Nucleus accumbens (tissue), 56 donors: ENCODE measurements around the gene SRP54.
A peak's percentile ranks its signal among the peaks of the same experiment; 100 is the strongest.
"Not testable (repeated sequence)": the region's sequence is repeated elsewhere in the genome, so short reads cannot be mapped to it uniquely, and the experiment has no call there.

Experiments
- DNase-seq, 56 donors: peaks; one replicate each; lab custom pipeline; 2025; lab: John Stamatoyannopoulos, UW

The SRP54 gene

GRCh38 chr14:35046048-35046750, 63.4 kb downstream of the SRP54 start, which contains the start of gene FAM177A1:
TSS of gene FAM177A1 (plus strand) at chr14:35046272. CDS start at chr14:35046464, 192 bp downstream.
- peak; percentile 61 to 99 (median 96) for DNase-seq

- DNase-seq, result peak in 31 of 56 donors; percentile 4 to 78 (median 55)
Observed at GRCh38 chr14:35046751-35047536, 64.2 kb downstream of the SRP54 start.

- DNase-seq, result no peak
Observed at GRCh38 chr14:35047976-35048513, 65.3 kb downstream of the SRP54 start.

DNA sequence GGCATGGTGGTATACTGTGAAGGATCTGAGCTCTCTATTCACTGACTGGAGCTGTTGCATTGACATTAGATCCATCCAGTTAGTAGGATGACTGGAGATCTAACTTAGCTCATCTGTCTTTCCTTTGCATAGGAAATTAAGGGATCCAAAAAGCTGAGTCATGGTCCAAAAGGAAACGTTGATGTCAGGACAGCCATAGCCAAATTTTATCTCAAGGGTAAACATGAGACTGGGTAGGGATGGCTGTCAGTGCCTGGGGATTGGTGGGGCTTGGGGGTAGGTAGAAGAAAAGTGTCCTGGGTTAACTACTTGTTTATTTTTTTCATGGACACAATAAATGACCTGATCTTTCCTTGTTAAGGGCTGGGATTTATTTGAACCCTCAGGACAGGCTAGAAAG, 67.9 kb downstream of the SRP54 start:
- no peak for DNase-seq

DNA sequence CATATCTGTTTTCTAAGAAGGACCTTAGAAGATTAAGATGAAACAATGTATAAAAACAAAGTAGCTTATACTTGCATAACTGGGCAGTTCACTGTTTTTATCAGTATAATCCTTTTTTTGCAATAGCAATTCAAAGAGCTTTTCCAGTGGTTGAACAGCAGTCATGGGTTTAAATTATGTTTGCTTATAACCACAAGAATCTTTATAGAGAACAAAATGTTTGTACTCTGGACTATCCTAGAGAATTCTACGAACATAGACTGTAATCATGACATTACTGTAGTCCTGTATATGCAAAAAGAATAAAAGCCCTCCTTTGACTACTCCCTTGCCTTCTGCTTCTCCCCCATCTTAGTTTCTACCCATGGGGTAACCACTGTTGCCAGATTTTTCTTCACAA, 69.0 kb downstream of the SRP54 start:
- DNase-seq, result no peak

DNA sequence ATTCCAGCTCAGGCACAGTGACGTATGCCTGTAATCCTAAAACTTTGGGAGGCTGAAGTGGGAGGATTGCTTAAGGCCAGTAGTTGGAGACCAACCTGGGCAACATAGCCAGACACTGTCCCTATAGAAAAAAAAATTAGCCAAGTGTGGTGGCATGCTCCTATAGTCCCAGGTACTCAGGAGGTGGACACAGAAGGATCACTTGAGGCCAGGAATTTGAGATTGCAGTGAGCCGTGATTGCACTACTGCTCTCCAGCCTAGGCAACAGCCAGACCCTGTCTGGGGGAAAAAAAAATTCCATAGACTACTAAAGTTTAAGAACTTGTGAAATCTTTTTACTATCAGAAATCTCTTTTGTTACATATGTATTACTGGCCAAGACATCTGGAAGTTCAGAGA, 69.8 kb downstream of the SRP54 start:
- DNase-seq, result no peak

DNA sequence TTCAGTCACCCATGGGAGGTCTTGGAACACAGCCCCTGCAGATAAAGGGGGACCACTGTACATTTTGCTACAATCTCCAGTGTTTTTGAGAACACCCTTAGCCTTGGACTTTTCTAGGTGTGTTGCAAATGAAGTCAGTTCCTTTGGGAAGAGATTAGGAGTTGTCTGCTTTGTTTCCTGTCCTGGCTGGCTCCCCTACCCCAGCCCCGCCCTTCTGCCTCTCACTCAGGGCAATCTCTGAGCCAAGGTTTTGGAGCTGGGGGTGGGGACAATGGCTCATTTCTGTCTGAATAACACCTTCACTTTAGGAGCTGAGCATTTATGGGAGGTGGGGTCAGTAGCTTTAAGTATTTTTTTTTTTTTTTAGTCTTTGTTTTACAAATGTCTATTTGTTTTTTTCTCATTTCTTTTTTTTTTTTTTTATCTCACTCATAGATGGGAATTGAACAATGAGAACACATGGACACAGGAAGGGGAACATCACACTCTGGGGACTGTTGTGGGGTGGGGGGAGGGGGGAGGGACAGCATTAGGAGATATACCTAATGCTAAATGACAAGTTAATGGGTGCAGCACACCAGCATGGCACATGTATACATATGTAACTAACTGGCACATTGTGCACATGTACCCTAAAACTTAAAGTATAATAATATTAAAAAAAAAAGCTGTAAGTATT, 78.5 kb downstream of the SRP54 start:
- DNase-seq, result not testable (repeated sequence)

DNA sequence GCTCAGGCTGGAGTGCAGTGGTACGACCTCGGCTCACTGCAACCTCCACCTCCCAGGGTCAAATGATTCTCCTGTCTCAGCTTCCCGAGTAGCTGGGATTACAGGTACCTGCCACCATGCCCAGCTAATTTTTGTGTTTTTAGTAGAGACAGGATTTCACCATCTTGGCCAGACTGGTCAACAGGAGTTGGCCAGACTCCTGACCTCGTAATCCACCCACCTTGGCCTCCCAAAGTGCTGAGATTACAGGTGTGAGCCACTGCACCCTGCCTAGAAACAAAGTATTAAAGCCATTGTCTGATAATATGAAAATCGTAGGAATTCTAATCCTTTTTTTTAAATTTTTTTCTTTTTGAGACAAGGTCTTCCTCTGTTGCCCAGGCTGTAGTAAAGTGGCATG, 82.9 kb downstream of the SRP54 start:
- DNase-seq, result not testable (repeated sequence)

DNA sequence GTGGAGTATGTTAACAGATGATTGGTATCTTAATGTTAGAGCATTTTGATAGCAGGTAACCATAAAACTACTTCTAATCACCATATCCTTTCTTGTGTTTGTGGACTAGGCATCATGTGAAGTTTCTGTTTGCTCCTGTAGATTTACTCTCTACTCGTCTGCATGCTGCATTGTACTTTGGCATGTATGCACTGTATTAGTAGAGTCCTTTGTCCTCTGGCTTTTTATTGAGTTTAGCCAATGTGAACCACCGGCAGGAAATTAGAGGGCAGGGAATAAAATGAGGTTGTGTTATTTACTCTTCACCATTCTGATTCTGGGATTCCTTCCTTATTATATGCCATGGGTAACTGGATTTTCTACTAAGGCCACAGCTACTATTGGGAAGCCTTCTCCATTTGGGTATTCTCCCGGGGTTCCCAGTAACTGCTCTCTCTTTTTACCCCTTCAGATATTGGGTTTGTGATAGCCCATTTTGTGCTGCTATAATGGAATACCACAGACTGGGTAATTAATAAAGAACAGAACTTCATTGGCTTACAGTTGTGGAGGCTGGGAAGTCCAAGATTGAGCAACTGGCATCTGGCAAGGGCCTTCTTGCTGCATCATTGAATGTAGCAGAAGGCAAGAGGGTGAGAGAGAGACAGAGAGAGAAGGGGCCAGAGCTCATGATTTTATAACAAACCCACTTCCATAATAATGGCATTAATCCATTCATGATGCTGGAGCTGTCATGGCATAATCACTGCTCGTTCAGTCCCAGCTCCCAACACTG, 85.6 kb downstream of the SRP54 start:
- DNase-seq, result no peak

- no peak for DNase-seq
Observed at GRCh38 chr14:35072226-35072625, 89.4 kb downstream of the SRP54 start.

DNA sequence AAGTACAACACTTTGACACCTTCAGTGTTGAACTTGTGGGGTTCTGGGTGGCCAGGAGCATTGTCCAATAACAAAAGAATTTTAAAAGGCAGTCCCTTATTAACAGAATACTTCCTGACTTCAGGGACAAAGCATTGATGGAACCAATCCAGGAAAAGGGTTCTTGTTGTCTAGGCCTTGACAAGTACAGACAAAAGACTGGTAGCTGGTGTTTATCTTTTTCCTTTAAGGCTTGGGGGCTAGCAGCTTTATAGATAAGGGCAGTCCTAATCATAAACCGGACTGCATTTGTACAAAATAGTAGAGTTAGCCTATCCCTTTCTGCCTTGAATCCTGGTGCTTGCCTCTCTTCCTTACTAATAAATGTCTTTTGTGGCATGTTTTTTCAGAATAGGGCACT, 90.7 kb downstream of the SRP54 start:
- no peak for DNase-seq

DNA sequence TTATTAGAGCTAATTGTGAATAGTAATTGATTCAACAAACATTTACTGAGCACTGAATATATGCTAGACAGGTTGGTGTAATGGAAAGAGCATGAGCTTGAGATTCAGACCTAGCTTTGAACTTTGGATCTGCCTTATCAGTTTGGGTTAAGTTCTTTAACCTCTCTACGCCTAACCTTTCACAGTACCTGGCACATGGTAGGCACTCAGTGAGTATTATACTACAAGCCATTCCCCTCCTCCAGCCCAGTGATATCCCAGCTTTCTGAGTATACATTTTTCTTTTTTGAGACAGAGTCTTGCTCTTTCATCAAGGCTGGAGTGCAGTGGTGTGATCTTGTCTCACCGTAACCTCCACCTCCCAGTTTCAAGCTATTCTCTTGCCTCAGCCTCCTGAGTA, 95.3 kb downstream of the SRP54 start:
- DNase-seq, result no peak
